ENCODE results near the gene SCN10A.

SCN10A gene

DNA sequence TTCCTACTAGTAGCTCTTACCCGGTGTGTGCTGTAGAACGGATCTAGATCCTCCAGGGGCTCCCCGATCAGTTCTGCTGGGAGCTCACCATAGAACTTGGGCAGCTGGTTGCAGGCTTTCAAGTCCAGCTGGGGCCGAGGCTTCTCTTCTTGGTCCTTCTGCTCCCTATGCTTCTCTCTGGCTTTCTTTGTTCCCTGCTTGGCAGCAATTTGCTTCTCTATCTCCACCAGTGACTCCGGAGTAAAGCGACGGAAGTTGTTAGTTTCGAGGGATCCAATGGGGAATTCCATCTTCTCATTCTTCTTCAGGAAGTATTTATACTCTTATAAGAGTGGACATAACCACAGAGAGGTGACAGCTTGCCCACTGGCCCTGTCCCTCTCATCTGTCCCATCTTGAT, 22.3 kb downstream of the SCN10A start:
- TF ChIP-seq ZFX (IDR thresholded peaks at IDR 0.05): no peak
- TF ChIP-seq, protein P1, sequence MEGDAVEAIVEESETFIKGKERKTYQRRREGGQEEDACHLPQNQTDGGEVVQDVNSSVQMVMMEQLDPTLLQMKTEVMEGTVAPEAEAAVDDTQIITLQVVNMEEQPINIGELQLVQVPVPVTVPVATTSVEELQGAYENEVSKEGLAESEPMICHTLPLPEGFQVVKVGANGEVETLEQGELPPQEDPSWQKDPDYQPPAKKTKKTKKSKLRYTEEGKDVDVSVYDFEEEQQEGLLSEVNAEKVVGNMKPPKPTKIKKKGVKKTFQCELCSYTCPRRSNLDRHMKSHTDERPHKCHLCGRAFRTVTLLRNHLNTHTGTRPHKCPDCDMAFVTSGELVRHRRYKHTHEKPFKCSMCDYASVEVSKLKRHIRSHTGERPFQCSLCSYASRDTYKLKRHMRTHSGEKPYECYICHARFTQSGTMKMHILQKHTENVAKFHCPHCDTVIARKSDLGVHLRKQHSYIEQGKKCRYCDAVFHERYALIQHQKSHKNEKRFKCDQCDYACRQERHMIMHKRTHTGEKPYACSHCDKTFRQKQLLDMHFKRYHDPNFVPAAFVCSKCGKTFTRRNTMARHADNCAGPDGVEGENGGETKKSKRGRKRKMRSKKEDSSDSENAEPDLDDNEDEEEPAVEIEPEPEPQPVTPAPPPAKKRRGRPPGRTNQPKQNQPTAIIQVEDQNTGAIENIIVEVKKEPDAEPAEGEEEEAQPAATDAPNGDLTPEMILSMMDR (conservative IDR thresholded peaks at IDR 0.05): no peak
- no peak overlapping the region for H3K27ac ChIP-seq

DNA sequence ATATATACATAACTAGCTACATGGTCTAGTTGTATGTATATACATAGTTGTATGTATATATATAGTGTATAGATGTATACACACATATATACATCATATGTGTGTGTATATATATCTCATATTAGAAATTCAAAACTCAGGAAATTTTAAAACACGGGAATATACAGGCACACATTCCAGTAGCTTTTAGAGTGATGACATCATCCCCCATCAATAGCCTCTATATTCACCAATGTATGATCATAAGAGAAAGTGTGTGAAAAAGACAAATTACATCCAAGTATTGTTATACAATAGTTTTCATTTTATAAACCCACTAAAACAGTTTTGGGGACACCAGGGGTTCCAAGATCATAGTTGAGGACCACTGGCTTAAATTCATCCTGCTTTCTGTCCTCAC, 23.0 kb downstream of the SCN10A start:
- TF ChIP-seq, protein P1 (conservative IDR thresholded peaks at IDR 0.05): no peak
- no peak for TF ChIP-seq ZFX (IDR thresholded peaks at IDR 0.05)
- H3K27ac ChIP-seq: no peak overlapping the region

DNA sequence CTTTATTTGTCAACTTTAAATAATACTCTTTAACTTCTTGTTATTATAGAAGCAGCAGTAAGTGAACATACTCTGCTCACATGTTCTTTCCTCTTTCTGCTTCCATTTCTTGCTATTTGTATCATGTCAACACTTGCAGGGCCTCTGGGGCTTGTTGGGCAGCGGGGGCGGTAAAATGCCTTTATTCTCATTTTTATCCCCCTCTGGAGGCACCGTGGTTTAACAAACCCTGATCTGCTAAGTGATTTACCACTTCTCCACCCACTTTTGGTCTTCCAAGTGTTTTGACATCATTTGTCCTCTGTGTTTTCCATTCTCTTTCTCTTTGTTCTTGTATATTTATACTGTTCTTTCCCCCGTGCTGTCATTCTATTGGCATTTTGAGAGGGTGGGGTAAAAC, 33.9 kb downstream of the SCN10A start:
- no peak for TF ChIP-seq ZFX (IDR thresholded peaks at IDR 0.05)
- TF ChIP-seq, protein P1 (conservative IDR thresholded peaks at IDR 0.05): no peak
- H3K27ac ChIP-seq: no peak overlapping the region

DNA sequence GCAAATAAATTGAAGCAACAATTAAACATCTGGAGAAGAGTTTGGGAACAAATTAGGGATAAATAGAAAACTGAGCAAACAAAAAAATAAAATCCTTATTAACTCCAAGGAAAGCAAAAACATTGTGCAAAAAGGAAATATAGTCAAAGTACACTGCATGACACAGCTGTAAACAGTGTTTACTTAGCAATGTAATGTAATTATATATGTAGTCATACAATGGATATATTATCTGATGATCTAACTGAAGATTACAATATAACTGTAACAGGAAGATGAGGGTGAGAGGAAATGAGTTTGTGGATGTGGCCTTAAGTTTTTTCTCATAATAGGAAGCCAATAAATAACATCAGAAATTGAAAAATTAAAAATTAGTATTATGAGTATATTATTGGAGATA, 42.5 kb downstream of the SCN10A start:
- no peak for TF ChIP-seq ZFX (IDR thresholded peaks at IDR 0.05)
- TF ChIP-seq, protein P1 (conservative IDR thresholded peaks at IDR 0.05): no peak
- no peak overlapping the region for H3K27ac ChIP-seq

DNA sequence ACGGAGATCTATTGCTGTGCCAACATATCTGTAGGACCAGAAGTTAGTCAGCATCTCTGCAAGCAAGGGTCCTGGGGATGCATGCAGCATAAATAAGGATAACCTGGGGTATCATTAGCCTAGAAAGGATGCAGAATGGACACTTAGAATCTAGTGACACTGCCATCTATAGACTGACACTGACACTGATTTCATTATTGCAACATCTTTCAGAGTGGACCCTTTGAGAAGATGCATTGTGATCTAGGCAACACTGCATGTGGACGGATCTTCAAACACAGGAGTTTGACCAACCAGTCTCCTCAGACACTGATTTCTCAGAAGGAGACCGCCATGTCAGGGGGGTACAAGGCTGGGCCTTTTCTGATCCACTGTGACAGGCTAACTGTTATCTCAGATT, 52.4 kb downstream of the SCN10A start:
- no peak overlapping the region for H3K27ac ChIP-seq
- TF ChIP-seq ZFX (IDR thresholded peaks at IDR 0.05): no peak
- TF ChIP-seq, protein P1 (conservative IDR thresholded peaks at IDR 0.05): no peak

DNA sequence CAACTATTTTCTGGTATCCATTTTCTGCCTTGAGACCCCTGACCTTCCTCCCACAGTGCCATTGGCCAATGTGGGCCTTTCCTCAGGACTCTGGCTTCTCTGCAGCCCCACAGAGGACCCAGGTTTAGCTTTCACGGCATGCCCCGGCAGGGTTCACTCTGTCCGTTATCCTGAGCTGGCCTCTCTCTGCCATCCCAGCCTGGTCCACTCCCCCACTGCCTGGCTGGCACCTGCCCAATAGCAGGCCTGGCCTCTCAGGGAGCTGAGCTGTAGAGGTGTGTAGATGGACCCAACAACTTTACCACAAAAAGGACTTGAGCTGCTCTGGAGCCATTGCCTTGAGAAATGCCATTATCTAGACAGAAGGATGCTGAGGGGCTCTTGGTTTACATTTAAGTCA, 57.5 kb downstream of the SCN10A start:
- TF ChIP-seq, protein P1 (conservative IDR thresholded peaks at IDR 0.05): no peak
- no peak for TF ChIP-seq ZFX (IDR thresholded peaks at IDR 0.05)
- no peak overlapping the region for H3K27ac ChIP-seq

DNA sequence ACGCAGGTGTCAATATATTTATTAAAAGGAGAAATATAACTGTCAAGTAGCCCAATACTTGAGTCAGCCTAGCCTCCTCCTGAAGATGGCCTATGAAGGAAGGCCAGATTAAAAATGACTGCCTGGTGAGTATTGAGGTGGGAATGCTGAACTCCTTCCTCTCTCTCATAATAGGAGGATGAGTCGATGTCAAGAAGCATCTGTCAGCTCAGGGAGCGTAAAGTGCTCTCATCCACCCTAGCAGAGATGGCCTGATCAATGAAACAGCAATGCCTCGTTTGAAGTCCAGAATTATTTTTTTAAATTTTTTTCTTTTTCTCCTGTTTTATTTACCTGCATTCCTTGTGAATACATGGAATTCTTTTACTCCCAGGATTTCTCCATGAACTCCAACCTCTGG, 58.3 kb downstream of the SCN10A start:
- TF ChIP-seq ZFX (IDR thresholded peaks at IDR 0.05): no peak
- TF ChIP-seq, protein P1 (conservative IDR thresholded peaks at IDR 0.05): no peak
- H3K27ac ChIP-seq: no peak overlapping the region

Data from C4-2B (cell line).